IMR-90 (cell line): ENCODE measurements around the gene MADCAM1. TPM values are rescaled to one million over a fixed set of nuclear protein-coding genes. Genes with fewer than 3 reads are reported as not detected.

Experiments
- ATAC-seq: fragments of 200-7000 bp; cut with Tn5 transposase; 2 replicates; pipeline ENCODE4 v1.9.1; 2020; ENCODE audit warnings: low read depth, mild to moderate bottlenecking, moderate library complexity
- BruUV-seq: library from RNA; stranded (reverse); fragments of 400-500 nt; replicated peaks from 2 replicates; lab custom pipeline; 2021; lab: Mats Ljungman, UMichigan
- CTCF ChIA-PET: fragments of 300-600 bp; formaldehyde crosslinking; extraction: SDS; loops from one replicate; lab custom pipeline; 2021; ENCODE audit warnings: antibody characterized with exemption; lab: Yijun Ruan, JAX
- POLR2A ChIA-PET: fragments of 300-600 bp; sonication (Branson Sonifier 250); formaldehyde crosslinking; loops from one replicate; lab custom pipeline; 2022; ENCODE audit warnings: antibody characterized with exemption; ENCODE audit not compliant: unreplicated experiment; lab: Charles Lee
- DNase-seq: peaks from one replicate; pipeline ENCODE4 v3.0.0; 2013
- H2AFZ ChIP-seq: replicated peaks from 2 replicates; pipeline ENCODE3; 2013; ENCODE audit warnings: low read length, mild to moderate bottlenecking; ENCODE audit not compliant: poor library complexity
- H2AK5ac ChIP-seq: 2 replicates; pipeline ENCODE4 v1.6.1; 2013; ENCODE audit warnings: low read depth, low read length, inconsistent platforms
- H2AK9ac ChIP-seq: replicated peaks from 2 replicates; pipeline ENCODE3; 2013; ENCODE audit warnings: mild to moderate bottlenecking, low read depth, low read length, moderate library complexity; ENCODE audit not compliant: poor library complexity
- H2BK120ac ChIP-seq: 2 replicates; pipeline ENCODE4 v1.6.1; 2013; ENCODE audit warnings: low read depth, low read length, inconsistent platforms
- H2BK15ac ChIP-seq: 3 replicates; pipeline ENCODE4 v1.6.1; 2013; ENCODE audit warnings: low read depth, low read length, inconsistent platforms
- H2BK20ac ChIP-seq: 2 replicates; pipeline ENCODE4 v1.6.1; 2013; ENCODE audit warnings: low read depth, mild to moderate bottlenecking, inconsistent platforms, low read length, moderate library complexity
- H2BK5ac ChIP-seq: 2 replicates; pipeline ENCODE4 v1.6.1; 2013; ENCODE audit warnings: mild to moderate bottlenecking, low read depth, low read length, inconsistent platforms; ENCODE audit not compliant: poor library complexity, severe bottlenecking
- H3K14ac ChIP-seq: replicated peaks from 2 replicates; pipeline ENCODE4 v1.6.1; 2013; ENCODE audit warnings: low read depth, low read length, inconsistent platforms
- H3K18ac ChIP-seq: 2 replicates; pipeline ENCODE4 v1.6.1; 2013; ENCODE audit warnings: low read depth, low read length, control low read depth
- H3K23ac ChIP-seq: 2 replicates; pipeline ENCODE4 v1.6.1; 2013; ENCODE audit warnings: low read depth, low read length, inconsistent platforms
- H3K27ac ChIP-seq: 2 replicates; pipeline ENCODE4 v1.5.1; 2013; ENCODE audit warnings: mild to moderate bottlenecking, control low read depth, low read length; ENCODE audit not compliant: insufficient read depth
- H3K27me3 ChIP-seq: 2 replicates; pipeline ENCODE4 v1.6.1; 2013; ENCODE audit warnings: low read length; ENCODE audit not compliant: control insufficient read depth, insufficient read depth
- H3K36me3 ChIP-seq: 2 replicates; pipeline ENCODE4 v1.6.1; 2013; ENCODE audit warnings: low read length, mixed read lengths; ENCODE audit not compliant: control insufficient read depth, insufficient read depth
- H3K4ac ChIP-seq: 2 replicates; pipeline ENCODE4 v1.6.1; 2013; ENCODE audit warnings: low read depth, low read length, inconsistent platforms
- H3K4me1 ChIP-seq: 2 replicates; pipeline ENCODE4 v1.6.1; 2013; ENCODE audit warnings: low read length, mixed read lengths; ENCODE audit not compliant: control insufficient read depth, insufficient read depth
- H3K4me2 ChIP-seq: 2 replicates; pipeline ENCODE4 v1.6.1; 2013; ENCODE audit warnings: low read depth, mild to moderate bottlenecking, control low read depth, low read length, moderate library complexity
- H3K4me3 ChIP-seq: 2 replicates; pipeline ENCODE4 v1.5.1; 2013; ENCODE audit warnings: low read depth, mild to moderate bottlenecking, control low read depth, low read length, moderate library complexity; ENCODE audit not compliant: insufficient read depth
- H3K56ac ChIP-seq: 2 replicates; pipeline ENCODE4 v1.6.1; 2013; ENCODE audit warnings: low read length, inconsistent platforms; ENCODE audit not compliant: insufficient read depth; ENCODE audit errors: extremely low read depth
- H3K79me1 ChIP-seq, 2 experiments: 2 replicates each; pipeline ENCODE4 v1.6.1; 2013; ENCODE audit warnings: low read length in 2 of 2, inconsistent platforms in 1 of 2, low read depth in 1 of 2
- H3K9ac ChIP-seq: 2 replicates; pipeline ENCODE4 v1.6.1; 2013; ENCODE audit warnings: low read depth, low read length, control low read depth
- H3K9me1 ChIP-seq: 2 replicates; pipeline ENCODE4 v1.6.1; 2013; ENCODE audit warnings: low read length, inconsistent platforms; ENCODE audit not compliant: insufficient read depth
- H3K9me3 ChIP-seq: 2 replicates; pipeline ENCODE4 v1.6.1; 2013; ENCODE audit warnings: low read length; ENCODE audit not compliant: control insufficient read depth, insufficient read depth
- H4K20me1 ChIP-seq: 2 replicates; pipeline ENCODE4 v1.6.1; 2013; ENCODE audit warnings: low read length, inconsistent platforms; ENCODE audit not compliant: insufficient read depth
- H4K5ac ChIP-seq: 2 replicates; pipeline ENCODE4 v1.6.1; 2013; ENCODE audit warnings: mild to moderate bottlenecking, low read depth, low read length, control low read depth
- H4K8ac ChIP-seq, 2 experiments: 2 replicates each; pipeline ENCODE4 v1.6.1; 2013; ENCODE audit warnings: low read depth in 2 of 2, low read length in 2 of 2, control low read depth in 1 of 2, inconsistent platforms in 1 of 2
- H4K91ac ChIP-seq: 2 replicates; pipeline ENCODE4 v1.6.1; 2013; ENCODE audit warnings: low read depth, low read length, inconsistent platforms; ENCODE audit not compliant: insufficient read depth
- NFE2L2 ChIP-seq: fragments of 150-350 bp; IDR thresholded peaks from 2 replicates; pipeline ENCODE4 v1.6.1; 2016; ENCODE audit warnings: low read depth, mild to moderate bottlenecking, low read length
- WGBS, 2 experiments: methylation state at CpG; one replicate each; pipeline versions ENCODE4 v1.1.5 to v1.1.7; 2013; ENCODE audit warnings: missing lambda C conversion rate in 2 of 2; ENCODE audit not compliant: insufficient read length in 1 of 2; ENCODE audit errors: extremely low coverage in 2 of 2; 5-methylcytosine and 5-hydroxymethylcytosine counted together
- dilution Hi-C: fragments of 300-500 bp; cut with HindIII; formaldehyde crosslinking; loops from one replicate; pipeline ENCODE4 v1.14.3; 2018; ENCODE audit warnings: low sequenced_read_pairs; ENCODE audit not compliant: unreplicated experiment
- in situ Hi-C: fragments of 300-500 bp; cut with MboI; formaldehyde crosslinking; loops from 3 replicates; pipeline ENCODE4 v1.14.3; 2019; ENCODE audit warnings: low sequenced_read_pairs, inconsistent platforms, mixed read lengths
- intact Hi-C: fragments of 100-400 bp; cut with micrococcal nuclease; formaldehyde crosslinking; loops from 2 replicates; pipeline ENCODE4 v1.10.0; 2022
- polyA plus RNA-seq, 3 experiments: library from polyadenylated mRNA; depleted of rRNA; stranded (reverse); fragments of >200 nt; gene quantifications; 2 replicates each; pipeline ENCODE4 v1.2.3, GENCODE V29; 2012; ENCODE audit warnings: low replicate concordance in 1 of 3
- total RNA-seq: library from RNA; depleted of rRNA; stranded (reverse); fragments of >200 nt; gene quantifications from 2 replicates; pipeline ENCODE4 v1.2.3, GENCODE V29; 2012
- TF ChIP-seq, protein P1 (sequence below): fragments of 150-350 bp; IDR thresholded peaks from 2 replicates; pipeline ENCODE4 v1.6.1; 2016; ENCODE audit warnings: low read depth, mild to moderate bottlenecking, low read length, moderate library complexity, borderline replicate concordance

The MADCAM1 gene
- total and polyA plus RNA-seq, 2 of the 4 experiments (the other 2 are of a cell fraction), result 0.24 TPM; not detected in 1

DNA sequence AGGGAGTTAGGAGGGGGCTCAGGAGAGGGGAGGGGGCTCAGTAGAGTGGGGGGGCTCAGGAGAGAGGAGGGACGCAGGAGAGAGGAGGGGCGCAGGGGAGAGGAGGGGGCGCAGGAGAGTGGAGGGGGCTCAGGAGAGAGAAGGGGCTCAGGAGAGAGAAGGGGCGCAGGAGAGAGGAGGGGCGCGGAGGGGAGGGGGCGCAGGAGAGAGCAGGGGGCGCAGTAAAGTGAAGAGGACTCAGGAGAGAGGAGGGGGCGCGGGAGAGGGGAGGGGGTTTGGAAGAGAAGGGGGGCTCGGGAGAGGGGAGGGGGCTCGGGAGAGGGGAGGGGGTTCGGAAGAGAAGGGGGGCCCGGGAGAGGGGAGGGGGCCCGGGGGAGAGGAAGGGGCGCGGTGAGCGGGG is 700 bp downstream of the MADCAM1 start:
- ATAC-seq (no peak), DNase-seq (no peak)
- Histone ChIP-seq H2BK120ac (no peak overlapping the region), H2AFZ (no peak overlapping the region), H4K91ac (no peak overlapping the region), H3K9me3 (no peaks in the 10 kb centered on the region), H3K4me1 (no peaks in the 10 kb centered on the region; the same call in 1 of the 2 replicates), H3K4me2 (no peak overlapping the region), H3K27ac (no peak overlapping the region), H3K4me3 (no peak overlapping the region), H3K79me1 (no peaks in the 10 kb centered on the region), H3K9me1 (no peaks in the 10 kb centered on the region), H2BK20ac (no peak overlapping the region), H3K14ac (no peak overlapping the region), H3K23ac (no peak overlapping the region), H3K9ac (no peak overlapping the region), H2AK5ac (no peak overlapping the region), H4K5ac (no peak overlapping the region), H2AK9ac (no peak overlapping the region), H3K4ac (no peak overlapping the region), H3K36me3 (no peaks in the 10 kb centered on the region), H4K8ac (no peak overlapping the region), H3K56ac (no peak overlapping the region), H2BK15ac (no peak overlapping the region), H3K18ac (no peak overlapping the region), H2BK5ac (no peak overlapping the region), H3K27me3 (peaks cover 32% of the 10 kb centered on the region), H4K20me1 (no peaks in the 10 kb centered on the region)
- no peak for TF ChIP-seq NFE2L2
- TF ChIP-seq, protein P1, sequence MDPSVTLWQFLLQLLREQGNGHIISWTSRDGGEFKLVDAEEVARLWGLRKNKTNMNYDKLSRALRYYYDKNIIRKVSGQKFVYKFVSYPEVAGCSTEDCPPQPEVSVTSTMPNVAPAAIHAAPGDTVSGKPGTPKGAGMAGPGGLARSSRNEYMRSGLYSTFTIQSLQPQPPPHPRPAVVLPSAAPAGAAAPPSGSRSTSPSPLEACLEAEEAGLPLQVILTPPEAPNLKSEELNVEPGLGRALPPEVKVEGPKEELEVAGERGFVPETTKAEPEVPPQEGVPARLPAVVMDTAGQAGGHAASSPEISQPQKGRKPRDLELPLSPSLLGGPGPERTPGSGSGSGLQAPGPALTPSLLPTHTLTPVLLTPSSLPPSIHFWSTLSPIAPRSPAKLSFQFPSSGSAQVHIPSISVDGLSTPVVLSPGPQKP, result no peak
- CTCF ChIA-PET, result no interaction called here
- dilution Hi-C loops (no loop called here), intact Hi-C loops (no loop called here), in situ Hi-C loops (no loop called here)
- WGBS, 2 experiments, result 0% methylated on average over 3 of the region's 18 CpGs; no CpG with 5 or more reads in 1 of the 2 experiments
- BruUV-seq, result no TSS peak
- POLR2A ChIA-PET, result no interaction called here
